ENCODE results near the gene OR6C68. TPM values are rescaled to one million over a fixed set of nuclear protein-coding genes. Genes with fewer than 3 reads are reported as not detected.

Gene OR6C68
- total and polyA plus RNA-seq, 9 of the 15 experiments (the other 6 are each of a cell fraction or from before 2014, with no cell fraction given), result not detected

GRCh38 chr12:55467836-55468235 lies 24.3 kb upstream of the OR6C68 start:
- WGBS (ENCODE audit: insufficient coverage, low coverage, missing lambda C conversion rate), result 0% methylated on average over 2 of the region's 2 CpGs
- H3K27ac ChIP-seq (ENCODE audit: extremely low read depth, low read depth, low read length), result no peak overlapping the region
- H3K9me1 ChIP-seq (ENCODE audit: control insufficient read depth, insufficient read depth, low read length), result no peaks in the 10 kb centered on the region
- no peaks in the 10 kb centered on the region for H3K4me1 ChIP-seq (replicated peaks in 1 of 2; ENCODE audit: control insufficient read depth in 2 of 2, insufficient read depth in 2 of 2, low read length in 2 of 2)
- H3K9ac ChIP-seq (ENCODE audit: insufficient read depth in 1 of 2, low read depth in 2 of 2, low read length in 2 of 2), result no peak overlapping the region
- POLR2A ChIA-PET, result interaction anchor here (0.6 kb wide), 1 partner anchor 10 kb away, joined by 3 read pairs; no protein-coding TSS in a partner anchor
- no TSS peak for BruUV-seq (replicated peaks)
- no peak overlapping the region for H3K4me3 ChIP-seq
- intact Hi-C loops (cut with micrococcal nuclease) (no loop called here), in situ Hi-C loops (cut with MboI) (no loop called here)
- ATAC-seq (no peak), FAIRE-seq (no peak), DNase-seq (ENCODE audit: extremely low read depth in 1 of 4, low spot score in 3 of 4) (no peak)
- no peak for TF ChIP-seq MTA3 (IDR thresholded peaks at IDR 0.05; ENCODE audit: borderline replicate concordance)
- TF ChIP-seq SRSF1 (IDR thresholded peaks at IDR 0.05; ENCODE audit: low read depth, low read length), result no peak
- H3K36me3 ChIP-seq (ENCODE audit: control insufficient read depth, insufficient read depth, low read length), result no peaks in the 10 kb centered on the region
- no peak overlapping the region for H3K4me2 ChIP-seq (ENCODE audit: insufficient read depth, low read length)
- H3K79me2 ChIP-seq (ENCODE audit: control insufficient read depth, insufficient read depth, low read length), result no peaks in the 10 kb centered on the region
- no peaks in the 10 kb centered on the region; a peak in 1 of 5 replicates for H3K27me3 ChIP-seq (ENCODE audit: control insufficient read depth in 2 of 2, insufficient read depth in 2 of 2, low read length in 2 of 2)
- H4K20me1 ChIP-seq (replicated peaks; ENCODE audit: control insufficient read depth, insufficient read depth, low read length), result no peaks in the 10 kb centered on the region
- no peak overlapping the region for H2AFZ ChIP-seq (ENCODE audit: low read depth, low read length)
- CTCF ChIA-PET (ENCODE audit: low intra/inter-chr PET ratio), result no interaction called here
- no peaks in the 10 kb centered on the region for H3K9me3 ChIP-seq (replicated peaks; ENCODE audit: control insufficient read depth, insufficient read depth, low read depth, low read length)

GRCh38 chr12:55469291-55469690 lies 22.9 kb upstream of the OR6C68 start:
- CTCF ChIA-PET (ENCODE audit: low intra/inter-chr PET ratio), result no interaction called here
- FAIRE-seq (no peak), DNase-seq (ENCODE audit: extremely low read depth in 1 of 4, low spot score in 3 of 4) (no peak), ATAC-seq (no peak)
- Histone ChIP-seq H3K4me3 (no peak overlapping the region), H3K27ac (ENCODE audit: extremely low read depth, low read depth, low read length) (no peak overlapping the region), H3K9ac (ENCODE audit: insufficient read depth in 1 of 2, low read depth in 2 of 2, low read length in 2 of 2) (no peak overlapping the region), H4K20me1 (replicated peaks; ENCODE audit: control insufficient read depth, insufficient read depth, low read length) (no peaks in the 10 kb centered on the region), H3K36me3 (ENCODE audit: control insufficient read depth, insufficient read depth, low read length) (no peaks in the 10 kb centered on the region), H2AFZ (ENCODE audit: low read depth, low read length) (no peak overlapping the region), H3K4me2 (ENCODE audit: insufficient read depth, low read length) (no peak overlapping the region), H3K9me3 (replicated peaks; ENCODE audit: control insufficient read depth, insufficient read depth, low read depth, low read length) (no peaks in the 10 kb centered on the region), H3K9me1 (ENCODE audit: control insufficient read depth, insufficient read depth, low read length) (no peaks in the 10 kb centered on the region), H3K4me1 (replicated peaks in 1 of 2; ENCODE audit: control insufficient read depth in 2 of 2, insufficient read depth in 2 of 2, low read length in 2 of 2) (no peaks in the 10 kb centered on the region), H3K27me3 (ENCODE audit: control insufficient read depth in 2 of 2, insufficient read depth in 2 of 2, low read length in 2 of 2) (no peaks in the 10 kb centered on the region; a peak in 1 of 5 replicates), H3K79me2 (ENCODE audit: control insufficient read depth, insufficient read depth, low read length) (no peaks in the 10 kb centered on the region)
- 3% methylated on average over 2 of the region's 2 CpGs for whole genome bisulfite sequencing (ENCODE audit: insufficient coverage, low coverage, missing lambda C conversion rate)
- POLR2A ChIA-PET, result interaction anchor here (1.4 kb wide), 1 partner anchor 9 kb away, joined by 5 read pairs; no protein-coding TSS in a partner anchor
- intact Hi-C loops (cut with micrococcal nuclease) (no loop called here), in situ Hi-C loops (cut with MboI) (no loop called here)
- TF ChIP-seq HSF4 (CRISPR knock-in tag; IDR thresholded peaks at IDR 0.05; ENCODE audit: borderline replicate concordance), result no peak
- TF ChIP-seq CEBPG (CRISPR knock-in tag; IDR thresholded peaks at IDR 0.05), result no peak
- TF ChIP-seq CEBPG (tag; conservative IDR thresholded peaks at IDR 0.05 in 1 of 2, IDR thresholded peaks at IDR 0.05 in 1 of 2), result peak in 1 of 2 experiments; percentile 47; a peak in 1 of 4 replicates
- peak; percentile 32; the same call in 1 of the 2 replicates for TF ChIP-seq ATF3 (IDR thresholded peaks at IDR 0.05)
- TF ChIP-seq ATF3 (CRISPR knock-in tag; conservative IDR thresholded peaks at IDR 0.05), result no peak
- no TSS peak for BruUV-seq (replicated peaks)

Measured in K562 (cell line).